ENCODE results near the gene NINL.
A peak's percentile ranks its signal among the peaks of the same experiment; 100 is the strongest.
"Not testable (repeated sequence)": the region's sequence is repeated elsewhere in the genome, so short reads cannot be mapped to it uniquely, and the experiment has no call there.

NINL gene

GRCh38 chr20:25508083-25508770, 77.1 kb downstream of the NINL start:
- DNase-seq (ENCODE audit: low read depth, low spot score) = no peak
- no peak overlapping the region for H3K27ac ChIP-seq

GRCh38 chr20:25507385-25508082, 77.8 kb downstream of the NINL start:
- no peak overlapping the region for H3K27ac ChIP-seq
- DNase-seq (ENCODE audit: low read depth, low spot score) = no peak

- no peak for DNase-seq (ENCODE audit: low read depth, low spot score)
- no peak overlapping the region for H3K27ac ChIP-seq
These were observed 80.8 kb downstream of the NINL start for GRCh38 chr20:25504366-25505135.

- DNase-seq (ENCODE audit: low read depth, low spot score) = no peak
- H3K27ac ChIP-seq = no peak overlapping the region
These were observed 81.4 kb downstream of the NINL start for GRCh38 chr20:25503936-25504335.

- not testable (repeated sequence) for H3K27ac ChIP-seq; DNase-seq (ENCODE audit: low read depth, low spot score)
These were observed 82.2 kb downstream of the NINL start for GRCh38 chr20:25503051-25503639.

GRCh38 chr20:25500880-25501351, 84.4 kb downstream of the NINL start:
- DNase-seq (ENCODE audit: low read depth, low spot score) = no peak
- no peak overlapping the region for H3K27ac ChIP-seq

GRCh38 chr20:25499855-25500434, 85.4 kb downstream of the NINL start:
- DNase-seq (ENCODE audit: low read depth, low spot score) = no peak
- H3K27ac ChIP-seq = no peak overlapping the region

GRCh38 chr20:25499031-25499430, 86.3 kb downstream of the NINL start:
- DNase-seq (ENCODE audit: low read depth, low spot score) = no peak
- H3K27ac ChIP-seq = no peak overlapping the region

GRCh38 chr20:25498280-25498606, 87.1 kb downstream of the NINL start:
- H3K27ac ChIP-seq = no peak overlapping the region

GRCh38 chr20:25497586-25498279, 87.6 kb downstream of the NINL start:
- H3K27ac ChIP-seq = no peak overlapping the region
- no peak for DNase-seq (ENCODE audit: low read depth, low spot score)

More at GRCh38 chr20:25498280-25498606, 87.1 kb downstream of the NINL start:
- DNase-seq (ENCODE audit: low read depth, low spot score) = no peak

GRCh38 chr20:25496968-25497401, 88.3 kb downstream of the NINL start:
- H3K27ac ChIP-seq = no peak overlapping the region
- peak; percentile 77 for DNase-seq (ENCODE audit: low read depth, low spot score)

- DNase-seq (ENCODE audit: low read depth, low spot score) = no peak
- no peak overlapping the region for H3K27ac ChIP-seq
These were observed 89.0 kb downstream of the NINL start for GRCh38 chr20:25496165-25496967.

- no peak overlapping the region for H3K27ac ChIP-seq
- DNase-seq (ENCODE audit: low read depth, low spot score) = no peak
These were observed 90.0 kb downstream of the NINL start for GRCh38 chr20:25495189-25495824.

GRCh38 chr20:25494506-25495188, 90.7 kb downstream of the NINL start:
- DNase-seq (ENCODE audit: low read depth, low spot score) = no peak

GRCh38 chr20:25493748-25494505, 91.4 kb downstream of the NINL start:
- DNase-seq (ENCODE audit: low read depth, low spot score) = no peak
- no peak overlapping the region for H3K27ac ChIP-seq

More at GRCh38 chr20:25494506-25495188, 90.7 kb downstream of the NINL start:
- no peak overlapping the region for H3K27ac ChIP-seq

GRCh38 chr20:25493137-25493536, 92.2 kb downstream of the NINL start:
- no peak overlapping the region for H3K27ac ChIP-seq
- no peak for DNase-seq (ENCODE audit: low read depth, low spot score)

- no peak for DNase-seq (ENCODE audit: low read depth, low spot score)
- no peak overlapping the region for H3K27ac ChIP-seq
These were observed 93.8 kb downstream of the NINL start for GRCh38 chr20:25491446-25492038.
